Mucosa of descending colon (tissue), 3 donors: ENCODE measurements around the gene IMMP2L. TPM values are rescaled to one million over a fixed set of nuclear protein-coding genes. Genes with fewer than 3 reads are reported as not detected.

Source experiments
- ATAC-seq: fragments of 200-7000 bp; cut with Tn5 transposase; one replicate; pipeline ENCODE4 v1.9.1; 2020; ENCODE audit warnings: mild to moderate bottlenecking, moderate library complexity
- DNase-seq, 3 donors: peaks; one replicate each; pipeline ENCODE4 v3.0.0-alpha.2; 2020
- H3K36me3 ChIP-seq: fragments of 200-600 bp; one replicate; pipeline ENCODE4 v1.8.0; 2021; ENCODE audit warnings: low read depth, mild to moderate bottlenecking
- H3K4me1 ChIP-seq: fragments of 200-600 bp; one replicate; pipeline ENCODE4 v1.8.0; 2021; ENCODE audit warnings: low read depth, mild to moderate bottlenecking
- H3K4me3 ChIP-seq: fragments of 200-600 bp; one replicate; pipeline ENCODE4 v1.8.0; 2021; ENCODE audit warnings: mild to moderate bottlenecking
- H3K9me3 ChIP-seq: fragments of 200-600 bp; one replicate; pipeline ENCODE4 v1.8.0; 2021; ENCODE audit warnings: mild to moderate bottlenecking
- intact Hi-C, 2 donors: fragments of 100-400 bp; cut with DNase I in 1 of 2; cut with micrococcal nuclease in 1 of 2; formaldehyde crosslinking; loops; one replicate each; pipeline versions ENCODE4 v1.11.0 to v1.11.1; 2022; cut with DNase I, micrococcal nuclease
- total RNA-seq, 3 donors: library from RNA; stranded (reverse); fragmentation: NEBNext Ultra II Directional in 2 of 3; extraction: Animal tissue kit (Norgen Biotek cat#: 25700) in 2 of 3; gene quantifications; one replicate each; pipeline versions ENCODE4 v1.2.1 to v1.2.4, GENCODE V29; 2021 to 2023
- TF ChIP-seq, protein P1 (sequence below): fragments of 200-600 bp; IDR thresholded peaks from one replicate; pipeline ENCODE4 v1.8.0; 2022; ENCODE audit warnings: antibody characterized with exemption, mild to moderate bottlenecking
- donor health status: DM: no; HTN: no; CAD: no; lungs with moderate emphysema.
- donor health status: DM: no; HTN: no; CAD: no.
- donor health status: DM: no; HTN: yes; CAD: no.

IMMP2L gene
- total RNA-seq, 3 donors from 2014 or later, result 12.1 to 20.7 (median 17.7) TPM

DNA sequence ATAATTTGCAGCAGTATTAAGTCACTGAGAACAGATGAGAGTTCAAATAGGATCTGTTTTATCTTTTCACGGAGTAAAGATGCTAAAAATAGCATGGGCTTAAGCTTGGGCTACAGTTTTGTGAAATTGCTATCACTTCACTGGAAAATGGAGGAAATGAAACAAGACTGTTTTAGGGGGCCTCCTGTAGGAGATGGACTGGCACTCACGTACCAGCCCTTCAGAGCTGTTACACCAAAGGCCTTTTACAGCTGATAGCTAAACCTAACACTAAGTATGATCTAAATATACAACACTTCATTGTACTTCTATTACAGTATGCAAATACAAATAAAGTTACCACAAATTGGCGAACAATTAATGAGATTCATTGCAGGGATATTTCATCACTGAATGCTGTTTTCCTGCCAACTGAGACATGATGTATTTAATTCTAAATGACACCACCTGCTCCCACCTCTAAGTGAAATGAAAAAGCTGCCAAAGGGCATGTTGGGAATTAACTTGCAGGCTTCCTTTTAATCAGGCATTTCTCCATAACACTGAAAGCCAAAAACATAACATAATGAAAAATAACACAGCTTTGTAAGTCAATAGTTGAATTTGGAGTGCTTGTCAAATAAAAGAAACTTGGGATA lies 775.8 kb downstream of the IMMP2L start:
- intact Hi-C loops, result no loop called here
- ATAC-seq, result no peak
- TF ChIP-seq, protein P1, sequence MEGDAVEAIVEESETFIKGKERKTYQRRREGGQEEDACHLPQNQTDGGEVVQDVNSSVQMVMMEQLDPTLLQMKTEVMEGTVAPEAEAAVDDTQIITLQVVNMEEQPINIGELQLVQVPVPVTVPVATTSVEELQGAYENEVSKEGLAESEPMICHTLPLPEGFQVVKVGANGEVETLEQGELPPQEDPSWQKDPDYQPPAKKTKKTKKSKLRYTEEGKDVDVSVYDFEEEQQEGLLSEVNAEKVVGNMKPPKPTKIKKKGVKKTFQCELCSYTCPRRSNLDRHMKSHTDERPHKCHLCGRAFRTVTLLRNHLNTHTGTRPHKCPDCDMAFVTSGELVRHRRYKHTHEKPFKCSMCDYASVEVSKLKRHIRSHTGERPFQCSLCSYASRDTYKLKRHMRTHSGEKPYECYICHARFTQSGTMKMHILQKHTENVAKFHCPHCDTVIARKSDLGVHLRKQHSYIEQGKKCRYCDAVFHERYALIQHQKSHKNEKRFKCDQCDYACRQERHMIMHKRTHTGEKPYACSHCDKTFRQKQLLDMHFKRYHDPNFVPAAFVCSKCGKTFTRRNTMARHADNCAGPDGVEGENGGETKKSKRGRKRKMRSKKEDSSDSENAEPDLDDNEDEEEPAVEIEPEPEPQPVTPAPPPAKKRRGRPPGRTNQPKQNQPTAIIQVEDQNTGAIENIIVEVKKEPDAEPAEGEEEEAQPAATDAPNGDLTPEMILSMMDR, result no peak
- Histone ChIP-seq H3K36me3 (no peaks in the 10 kb centered on the region), H3K9me3 (no peaks in the 10 kb centered on the region), H3K4me1 (no peaks in the 10 kb centered on the region), H3K4me3 (no peak overlapping the region)
- DNase-seq, result no peak

- TF ChIP-seq, protein P1, result no peak
- no peak for DNase-seq
- H3K4me1 ChIP-seq, result no peaks in the 10 kb centered on the region
- intact Hi-C loops, result no loop called here
- H3K9me3 ChIP-seq, result no peaks in the 10 kb centered on the region
- no peaks in the 10 kb centered on the region for H3K36me3 ChIP-seq
- no peak overlapping the region for H3K4me3 ChIP-seq
- no peak for ATAC-seq
Measured at GRCh38 chr7:110784749-110785148, 777.5 kb downstream of the IMMP2L start.

- DNase-seq (no peak), ATAC-seq (no peak)
- intact Hi-C loops, result no loop called here
- Histone ChIP-seq H3K9me3 (no peaks in the 10 kb centered on the region), H3K36me3 (no peaks in the 10 kb centered on the region), H3K4me3 (no peak overlapping the region), H3K4me1 (no peaks in the 10 kb centered on the region)
- TF ChIP-seq, protein P1, result no peak
Measured at GRCh38 chr7:110780712-110781111, 781.6 kb downstream of the IMMP2L start.

GRCh38 chr7:110779339-110779738 lies 783.0 kb downstream of the IMMP2L start:
- intact Hi-C loops, result no loop called here
- no peak for ATAC-seq
- H3K4me3 ChIP-seq, result no peak overlapping the region
- no peaks in the 10 kb centered on the region for H3K36me3 ChIP-seq
- no peaks in the 10 kb centered on the region for H3K9me3 ChIP-seq
- no peaks in the 10 kb centered on the region for H3K4me1 ChIP-seq
- no peak for DNase-seq
- TF ChIP-seq, protein P1, result no peak

DNA sequence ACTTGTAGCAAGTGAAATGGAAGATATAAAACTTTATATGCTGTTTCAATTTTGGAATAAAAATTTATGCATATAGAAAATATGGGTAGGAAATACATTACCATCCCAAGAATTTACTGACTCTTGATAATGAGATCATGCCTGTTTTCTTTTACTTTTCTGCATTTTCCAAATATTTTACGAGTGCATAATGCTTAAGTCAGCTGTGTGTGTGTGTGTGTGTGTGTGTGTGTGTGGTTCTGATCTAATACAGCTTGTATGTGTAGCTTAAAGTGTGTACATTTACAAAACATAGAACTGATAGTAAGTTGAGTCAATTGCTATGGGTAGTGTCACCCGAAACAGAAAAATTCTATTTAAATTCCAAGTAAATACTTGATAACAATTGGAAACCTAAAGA lies 787.2 kb downstream of the IMMP2L start:
- TF ChIP-seq, protein P1, result no peak
- intact Hi-C loops, result no loop called here
- no peak overlapping the region for H3K4me3 ChIP-seq

DNA sequence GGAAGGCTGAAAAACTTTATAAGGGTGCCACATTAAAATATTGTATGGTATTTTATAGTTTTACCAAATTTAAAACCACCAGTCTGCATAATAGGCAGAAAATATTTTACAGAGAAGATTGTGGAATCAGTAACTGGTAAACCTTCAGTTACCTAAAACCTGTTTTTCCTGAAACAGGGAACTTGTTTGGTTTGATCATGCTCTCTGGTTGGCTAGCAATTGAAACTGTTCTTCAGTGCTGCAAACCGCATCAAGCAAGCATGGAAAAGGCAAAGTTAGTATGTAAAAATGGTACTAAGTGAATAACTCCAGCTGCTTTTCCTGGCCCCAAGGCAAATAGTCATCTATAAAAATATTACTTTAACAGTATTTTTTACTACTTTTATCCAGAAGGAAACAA lies 788.2 kb downstream of the IMMP2L start:
- no peak overlapping the region for H3K4me3 ChIP-seq
- DNase-seq, result no peak
- H3K9me3 ChIP-seq, result no peaks in the 10 kb centered on the region
- no peak for ATAC-seq
- TF ChIP-seq, protein P1, result no peak
- intact Hi-C loops, result no loop called here
- H3K4me1 ChIP-seq, result no peaks in the 10 kb centered on the region
- H3K36me3 ChIP-seq, result no peaks in the 10 kb centered on the region

More for the DNA sequence above, 787.2 kb downstream of the IMMP2L start:
- H3K4me1 ChIP-seq, result no peaks in the 10 kb centered on the region
- ATAC-seq (no peak), DNase-seq (no peak)
- no peaks in the 10 kb centered on the region for H3K9me3 ChIP-seq
- no peaks in the 10 kb centered on the region for H3K36me3 ChIP-seq
